Measurements from ENCODE around the gene RUNX2. TPM values are rescaled to one million over a fixed set of nuclear protein-coding genes. Genes with fewer than 3 reads are reported as not detected.

RUNX2 gene
- total and polyA plus RNA-seq, 2 experiments from 2014 or later: 0.66 to 1.7 TPM

GRCh38 chr6:45540375-45540920 lies 212.3 kb downstream of the RUNX2 start:
- Mint-ChIP-seq H3K9me3 (no peaks in the 10 kb centered on the region), H3K4me1 (peaks cover 14% of the 10 kb centered on the region), H3K27me3 (ENCODE audit: insufficient read depth, low read depth, poor library complexity) (no peaks in the 10 kb centered on the region), H3K27ac (no peak overlapping the region), H3K36me3 (ENCODE audit: low read depth) (no peaks in the 10 kb centered on the region), H3K4me3 (no peak overlapping the region)
- ATAC-seq (no peak), DNase-seq (ENCODE audit: low spot score) (no peak)
- no peaks in the 10 kb centered on the region for H3K79me2 ChIP-seq (replicated peaks; ENCODE audit: insufficient read depth)
- H3K4me2 ChIP-seq: no peak overlapping the region
- H3K4me3 ChIP-seq: no peak overlapping the region
- H3K4me1 ChIP-seq (ENCODE audit: insufficient read depth): peaks cover 14% of the 10 kb centered on the region; the same call in 1 of the 2 replicates
- TF ChIP-seq, protein P1, sequence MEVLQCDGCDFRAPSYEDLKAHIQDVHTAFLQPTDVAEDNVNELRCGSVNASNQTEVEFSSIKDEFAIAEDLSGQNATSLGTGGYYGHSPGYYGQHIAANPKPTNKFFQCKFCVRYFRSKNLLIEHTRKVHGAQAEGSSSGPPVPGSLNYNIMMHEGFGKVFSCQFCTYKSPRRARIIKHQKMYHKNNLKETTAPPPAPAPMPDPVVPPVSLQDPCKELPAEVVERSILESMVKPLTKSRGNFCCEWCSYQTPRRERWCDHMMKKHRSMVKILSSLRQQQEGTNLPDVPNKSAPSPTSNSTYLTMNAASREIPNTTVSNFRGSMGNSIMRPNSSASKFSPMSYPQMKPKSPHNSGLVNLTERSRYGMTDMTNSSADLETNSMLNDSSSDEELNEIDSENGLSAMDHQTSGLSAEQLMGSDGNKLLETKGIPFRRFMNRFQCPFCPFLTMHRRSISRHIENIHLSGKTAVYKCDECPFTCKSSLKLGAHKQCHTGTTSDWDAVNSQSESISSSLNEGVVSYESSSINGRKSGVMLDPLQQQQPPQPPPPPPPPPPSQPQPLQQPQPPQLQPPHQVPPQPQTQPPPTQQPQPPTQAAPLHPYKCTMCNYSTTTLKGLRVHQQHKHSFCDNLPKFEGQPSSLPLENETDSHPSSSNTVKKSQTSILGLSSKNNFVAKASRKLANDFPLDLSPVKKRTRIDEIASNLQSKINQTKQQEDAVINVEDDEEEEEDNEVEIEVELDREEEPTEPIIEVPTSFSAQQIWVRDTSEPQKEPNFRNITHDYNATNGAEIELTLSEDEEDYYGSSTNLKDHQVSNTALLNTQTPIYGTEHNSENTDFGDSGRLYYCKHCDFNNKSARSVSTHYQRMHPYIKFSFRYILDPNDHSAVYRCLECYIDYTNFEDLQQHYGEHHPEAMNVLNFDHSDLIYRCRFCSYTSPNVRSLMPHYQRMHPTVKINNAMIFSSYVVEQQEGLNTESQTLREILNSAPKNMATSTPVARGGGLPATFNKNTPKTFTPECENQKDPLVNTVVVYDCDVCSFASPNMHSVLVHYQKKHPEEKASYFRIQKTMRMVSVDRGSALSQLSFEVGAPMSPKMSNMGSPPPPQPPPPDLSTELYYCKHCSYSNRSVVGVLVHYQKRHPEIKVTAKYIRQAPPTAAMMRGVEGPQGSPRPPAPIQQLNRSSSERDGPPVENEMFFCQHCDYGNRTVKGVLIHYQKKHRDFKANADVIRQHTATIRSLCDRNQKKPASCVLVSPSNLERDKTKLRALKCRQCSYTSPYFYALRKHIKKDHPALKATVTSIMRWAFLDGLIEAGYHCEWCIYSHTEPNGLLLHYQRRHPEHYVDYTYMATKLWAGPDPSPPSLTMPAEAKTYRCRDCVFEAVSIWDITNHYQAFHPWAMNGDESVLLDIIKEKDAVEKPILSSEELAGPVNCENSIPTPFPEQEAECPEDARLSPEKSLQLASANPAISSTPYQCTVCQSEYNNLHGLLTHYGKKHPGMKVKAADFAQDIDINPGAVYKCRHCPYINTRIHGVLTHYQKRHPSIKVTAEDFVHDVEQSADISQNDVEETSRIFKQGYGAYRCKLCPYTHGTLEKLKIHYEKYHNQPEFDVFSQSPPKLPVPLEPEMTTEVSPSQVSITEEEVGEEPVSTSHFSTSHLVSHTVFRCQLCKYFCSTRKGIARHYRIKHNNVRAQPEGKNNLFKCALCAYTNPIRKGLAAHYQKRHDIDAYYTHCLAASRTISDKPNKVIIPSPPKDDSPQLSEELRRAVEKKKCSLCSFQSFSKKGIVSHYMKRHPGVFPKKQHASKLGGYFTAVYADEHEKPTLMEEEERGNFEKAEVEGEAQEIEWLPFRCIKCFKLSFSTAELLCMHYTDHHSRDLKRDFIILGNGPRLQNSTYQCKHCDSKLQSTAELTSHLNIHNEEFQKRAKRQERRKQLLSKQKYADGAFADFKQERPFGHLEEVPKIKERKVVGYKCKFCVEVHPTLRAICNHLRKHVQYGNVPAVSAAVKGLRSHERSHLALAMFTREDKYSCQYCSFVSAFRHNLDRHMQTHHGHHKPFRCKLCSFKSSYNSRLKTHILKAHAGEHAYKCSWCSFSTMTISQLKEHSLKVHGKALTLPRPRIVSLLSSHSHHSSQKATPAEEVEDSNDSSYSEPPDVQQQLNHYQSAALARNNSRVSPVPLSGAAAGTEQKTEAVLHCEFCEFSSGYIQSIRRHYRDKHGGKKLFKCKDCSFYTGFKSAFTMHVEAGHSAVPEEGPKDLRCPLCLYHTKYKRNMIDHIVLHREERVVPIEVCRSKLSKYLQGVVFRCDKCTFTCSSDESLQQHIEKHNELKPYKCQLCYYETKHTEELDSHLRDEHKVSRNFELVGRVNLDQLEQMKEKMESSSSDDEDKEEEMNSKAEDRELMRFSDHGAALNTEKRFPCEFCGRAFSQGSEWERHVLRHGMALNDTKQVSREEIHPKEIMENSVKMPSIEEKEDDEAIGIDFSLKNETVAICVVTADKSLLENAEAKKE (CRISPR knock-in tag; IDR thresholded peaks at IDR 0.05): no peak
- no peak for TF ChIP-seq POLR2AphosphoS5 (IDR thresholded peaks at IDR 0.05; ENCODE audit: low read depth)
- TF ChIP-seq, protein P2, sequence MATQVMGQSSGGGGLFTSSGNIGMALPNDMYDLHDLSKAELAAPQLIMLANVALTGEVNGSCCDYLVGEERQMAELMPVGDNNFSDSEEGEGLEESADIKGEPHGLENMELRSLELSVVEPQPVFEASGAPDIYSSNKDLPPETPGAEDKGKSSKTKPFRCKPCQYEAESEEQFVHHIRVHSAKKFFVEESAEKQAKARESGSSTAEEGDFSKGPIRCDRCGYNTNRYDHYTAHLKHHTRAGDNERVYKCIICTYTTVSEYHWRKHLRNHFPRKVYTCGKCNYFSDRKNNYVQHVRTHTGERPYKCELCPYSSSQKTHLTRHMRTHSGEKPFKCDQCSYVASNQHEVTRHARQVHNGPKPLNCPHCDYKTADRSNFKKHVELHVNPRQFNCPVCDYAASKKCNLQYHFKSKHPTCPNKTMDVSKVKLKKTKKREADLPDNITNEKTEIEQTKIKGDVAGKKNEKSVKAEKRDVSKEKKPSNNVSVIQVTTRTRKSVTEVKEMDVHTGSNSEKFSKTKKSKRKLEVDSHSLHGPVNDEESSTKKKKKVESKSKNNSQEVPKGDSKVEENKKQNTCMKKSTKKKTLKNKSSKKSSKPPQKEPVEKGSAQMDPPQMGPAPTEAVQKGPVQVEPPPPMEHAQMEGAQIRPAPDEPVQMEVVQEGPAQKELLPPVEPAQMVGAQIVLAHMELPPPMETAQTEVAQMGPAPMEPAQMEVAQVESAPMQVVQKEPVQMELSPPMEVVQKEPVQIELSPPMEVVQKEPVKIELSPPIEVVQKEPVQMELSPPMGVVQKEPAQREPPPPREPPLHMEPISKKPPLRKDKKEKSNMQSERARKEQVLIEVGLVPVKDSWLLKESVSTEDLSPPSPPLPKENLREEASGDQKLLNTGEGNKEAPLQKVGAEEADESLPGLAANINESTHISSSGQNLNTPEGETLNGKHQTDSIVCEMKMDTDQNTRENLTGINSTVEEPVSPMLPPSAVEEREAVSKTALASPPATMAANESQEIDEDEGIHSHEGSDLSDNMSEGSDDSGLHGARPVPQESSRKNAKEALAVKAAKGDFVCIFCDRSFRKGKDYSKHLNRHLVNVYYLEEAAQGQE (IDR thresholded peaks at IDR 0.05; ENCODE audit: unreplicated experiment): no peak
- no peak for TF ChIP-seq CREB1 (CRISPR knock-in tag; IDR thresholded peaks at IDR 0.05; ENCODE audit: low read depth)
- TF ChIP-seq NANOG (IDR thresholded peaks at IDR 0.05; ENCODE audit: borderline replicate concordance): no peak
- TF ChIP-seq, protein P3, sequence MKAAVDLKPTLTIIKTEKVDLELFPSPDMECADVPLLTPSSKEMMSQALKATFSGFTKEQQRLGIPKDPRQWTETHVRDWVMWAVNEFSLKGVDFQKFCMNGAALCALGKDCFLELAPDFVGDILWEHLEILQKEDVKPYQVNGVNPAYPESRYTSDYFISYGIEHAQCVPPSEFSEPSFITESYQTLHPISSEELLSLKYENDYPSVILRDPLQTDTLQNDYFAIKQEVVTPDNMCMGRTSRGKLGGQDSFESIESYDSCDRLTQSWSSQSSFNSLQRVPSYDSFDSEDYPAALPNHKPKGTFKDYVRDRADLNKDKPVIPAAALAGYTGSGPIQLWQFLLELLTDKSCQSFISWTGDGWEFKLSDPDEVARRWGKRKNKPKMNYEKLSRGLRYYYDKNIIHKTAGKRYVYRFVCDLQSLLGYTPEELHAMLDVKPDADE (IDR thresholded peaks at IDR 0.05): no peak
- no peak overlapping the region for H3K27ac ChIP-seq (ENCODE audit: low read depth)
- no peaks in the 10 kb centered on the region for H3F3A ChIP-seq (replicated peaks; ENCODE audit: low read depth)
- H2AFZ ChIP-seq: peak overlapping the region; percentile 32; the same call in 1 of the 2 replicates
- no peaks in the 10 kb centered on the region for H3K9me2 ChIP-seq (ENCODE audit: insufficient read depth)
- no peaks in the 10 kb centered on the region for H3K36me3 ChIP-seq (ENCODE audit: insufficient read depth)
- no peaks in the 10 kb centered on the region for H3K27me3 ChIP-seq (ENCODE audit: insufficient read depth)
- no peaks in the 10 kb centered on the region for H4K20me1 ChIP-seq (replicated peaks; ENCODE audit: insufficient read depth)
